Mucosa of rectum (tissue), 2 donors: ENCODE results near the gene ADPRHL1.
A peak's percentile ranks its signal among the peaks of the same experiment; 100 is the strongest.

Experiments used
- H3K27ac ChIP-seq, 2 donors: one replicate each; pipeline ENCODE4 v1.7.0; 2013; ENCODE audit warnings: inconsistent platforms in 2 of 2, low read depth in 2 of 2, low read length in 2 of 2
- H3K27me3 ChIP-seq, 2 donors: one replicate each; pipeline ENCODE4 v1.7.0; 2013; ENCODE audit warnings: low read length in 2 of 2; ENCODE audit not compliant: control insufficient read depth in 2 of 2, insufficient read depth in 2 of 2
- H3K36me3 ChIP-seq, 2 donors: one replicate each; pipeline ENCODE4 v1.7.0; 2013; ENCODE audit warnings: low read length in 2 of 2; ENCODE audit not compliant: control insufficient read depth in 2 of 2, insufficient read depth in 2 of 2
- H3K4me1 ChIP-seq, 2 donors: one replicate each; pipeline ENCODE4 v1.7.0; 2013; ENCODE audit warnings: low read length in 2 of 2, mild to moderate bottlenecking in 1 of 2; ENCODE audit not compliant: control insufficient read depth in 2 of 2, insufficient read depth in 2 of 2
- H3K4me3 ChIP-seq, 2 donors: one replicate each; pipeline ENCODE4 v1.7.0; 2013; ENCODE audit warnings: low read length in 2 of 2
- H3K9ac ChIP-seq, 2 donors: one replicate each; pipeline ENCODE4 v1.7.0; 2013; ENCODE audit warnings: low read length in 2 of 2, low read depth in 1 of 2, mild to moderate bottlenecking in 1 of 2
- H3K9me3 ChIP-seq, 2 donors: one replicate each; pipeline ENCODE4 v1.7.0; 2013; ENCODE audit warnings: low read length in 2 of 2; ENCODE audit not compliant: control insufficient read depth in 2 of 2
- donor health status: healthy.
- donor health status: Normal muscosa, but diverticular disease.

Gene ADPRHL1

DNA sequence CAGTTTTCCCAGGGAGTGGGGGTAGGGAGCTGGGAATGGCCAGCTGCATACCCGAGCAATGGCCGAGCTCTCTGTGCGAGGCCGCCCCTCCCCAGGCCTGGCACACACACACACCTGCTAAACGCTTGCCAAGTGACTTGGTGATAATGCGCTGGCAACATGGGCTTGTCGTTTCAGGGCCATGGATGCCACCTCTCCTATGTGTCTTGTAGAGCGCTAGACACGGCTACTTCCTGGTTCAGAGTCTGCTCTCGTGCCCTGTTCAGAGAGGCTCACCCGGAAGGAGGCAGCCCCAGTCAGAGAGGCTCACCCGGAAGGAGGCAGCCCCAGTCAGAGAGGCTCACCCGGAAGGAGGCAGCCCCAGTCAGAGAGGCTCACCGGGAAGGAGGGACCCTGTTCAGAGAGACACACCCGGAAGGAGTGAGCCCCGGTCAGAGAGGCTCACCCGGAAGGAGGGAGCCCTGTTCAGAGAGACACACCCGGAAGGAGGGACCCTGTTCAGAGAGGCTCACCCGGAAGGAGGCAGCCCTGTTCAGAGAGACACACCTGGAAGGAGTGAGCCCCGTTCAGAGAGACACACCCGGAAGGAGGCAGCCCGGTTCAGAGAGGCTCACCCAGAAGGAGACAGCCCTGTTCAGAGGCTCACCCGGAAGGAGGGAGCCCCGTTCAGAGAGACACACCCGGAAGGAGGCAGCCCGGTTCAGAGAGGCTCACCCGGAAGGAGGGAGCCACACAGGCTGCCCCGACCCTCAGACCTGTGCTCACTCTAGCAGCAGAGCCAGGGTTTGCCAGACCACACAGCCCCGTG, 4.2 kb downstream of the ADPRHL1 start:
- H3K27ac ChIP-seq, result peak overlapping the region; percentile 92 to 94
- H3K9ac ChIP-seq, result peak overlapping the region; percentile 74 to 78
- H3K27me3 ChIP-seq, result no peaks in the 10 kb centered on the region
- H3K36me3 ChIP-seq, result peaks cover 0 to 8% of the 10 kb centered on the region in 2 donors
- no peaks in the 10 kb centered on the region for H3K9me3 ChIP-seq
- peaks cover 9 to 13% of the 10 kb centered on the region in 2 donors for H3K4me1 ChIP-seq
- peak overlapping the region; percentile 69 to 87 for H3K4me3 ChIP-seq

DNA sequence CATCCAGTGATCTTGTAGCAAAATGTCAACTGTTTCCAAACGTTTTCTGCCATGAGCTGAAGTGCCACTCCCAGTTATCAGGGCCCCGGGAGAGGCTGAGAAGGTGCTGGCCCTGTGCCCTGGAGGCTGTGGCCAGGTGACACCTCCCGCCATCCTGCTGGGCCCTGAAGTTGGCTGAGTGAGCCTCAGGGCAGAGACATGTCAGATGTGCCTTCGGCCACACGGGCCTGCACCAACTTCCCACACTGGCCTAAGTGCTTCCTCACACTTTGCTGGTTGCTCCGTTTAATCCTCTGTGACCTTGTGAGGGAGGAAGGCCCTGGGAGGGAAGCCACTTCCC, 4.8 kb downstream of the ADPRHL1 start:
- Histone ChIP-seq H3K4me1 (peaks cover 9 to 13% of the 10 kb centered on the region in 2 donors), H3K36me3 (peaks cover 0 to 5% of the 10 kb centered on the region in 2 donors), H3K9ac (peak overlapping the region; percentile 70 to 78), H3K4me3 (peak overlapping the region; percentile 69 to 71), H3K27ac (peak overlapping the region; percentile 92 to 94), H3K9me3 (no peaks in the 10 kb centered on the region), H3K27me3 (no peaks in the 10 kb centered on the region)

DNA sequence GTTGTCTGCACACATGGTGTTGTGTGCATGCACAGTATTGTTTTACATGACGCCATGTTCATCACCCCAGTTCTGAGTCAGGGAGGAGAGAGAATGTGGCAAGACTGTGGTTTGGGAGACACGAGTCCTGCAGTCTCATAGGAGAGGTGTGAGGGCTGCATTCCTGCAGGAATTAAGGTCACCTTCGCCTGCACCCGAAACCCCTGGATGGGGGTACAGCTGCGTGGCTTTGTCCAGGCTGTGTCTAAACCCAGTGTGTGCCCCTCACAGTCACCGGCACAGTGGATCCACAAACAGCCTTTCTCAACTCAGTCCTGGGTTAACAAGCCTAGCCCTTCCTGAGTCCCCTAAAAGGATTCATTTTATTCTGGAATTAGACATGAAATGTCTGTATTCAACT, 5.7 kb downstream of the ADPRHL1 start:
- no peak overlapping the region for H3K27ac ChIP-seq
- no peak overlapping the region for H3K9ac ChIP-seq
- peaks cover 9 to 13% of the 10 kb centered on the region in 2 donors for H3K4me1 ChIP-seq
- H3K9me3 ChIP-seq, result no peaks in the 10 kb centered on the region
- H3K27me3 ChIP-seq, result no peaks in the 10 kb centered on the region
- no peak overlapping the region for H3K4me3 ChIP-seq
- H3K36me3 ChIP-seq, result no peaks in the 10 kb centered on the region

DNA sequence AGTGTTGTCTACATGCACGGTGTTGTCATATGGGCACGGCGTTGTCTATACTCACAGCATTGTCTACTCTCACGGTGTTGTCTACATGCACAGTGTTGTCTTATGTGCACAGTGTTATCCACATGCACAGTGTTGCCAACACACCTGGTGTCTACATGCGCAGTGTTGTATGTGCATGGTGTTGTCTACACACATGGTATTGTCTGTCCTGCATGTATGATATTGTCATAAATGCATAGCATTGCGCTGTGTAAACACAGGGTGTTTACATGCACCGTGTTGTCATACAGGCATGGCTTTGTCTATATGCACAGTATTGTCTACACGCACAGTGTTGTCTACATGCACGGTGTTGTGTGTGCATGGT, 6.8 kb downstream of the ADPRHL1 start:
- Histone ChIP-seq H3K4me3 (no peak overlapping the region), H3K9ac (no peak overlapping the region), H3K36me3 (no peaks in the 10 kb centered on the region), H3K27ac (no peak overlapping the region), H3K4me1 (peaks cover 9 to 13% of the 10 kb centered on the region in 2 donors), H3K9me3 (no peaks in the 10 kb centered on the region), H3K27me3 (no peaks in the 10 kb centered on the region)

DNA sequence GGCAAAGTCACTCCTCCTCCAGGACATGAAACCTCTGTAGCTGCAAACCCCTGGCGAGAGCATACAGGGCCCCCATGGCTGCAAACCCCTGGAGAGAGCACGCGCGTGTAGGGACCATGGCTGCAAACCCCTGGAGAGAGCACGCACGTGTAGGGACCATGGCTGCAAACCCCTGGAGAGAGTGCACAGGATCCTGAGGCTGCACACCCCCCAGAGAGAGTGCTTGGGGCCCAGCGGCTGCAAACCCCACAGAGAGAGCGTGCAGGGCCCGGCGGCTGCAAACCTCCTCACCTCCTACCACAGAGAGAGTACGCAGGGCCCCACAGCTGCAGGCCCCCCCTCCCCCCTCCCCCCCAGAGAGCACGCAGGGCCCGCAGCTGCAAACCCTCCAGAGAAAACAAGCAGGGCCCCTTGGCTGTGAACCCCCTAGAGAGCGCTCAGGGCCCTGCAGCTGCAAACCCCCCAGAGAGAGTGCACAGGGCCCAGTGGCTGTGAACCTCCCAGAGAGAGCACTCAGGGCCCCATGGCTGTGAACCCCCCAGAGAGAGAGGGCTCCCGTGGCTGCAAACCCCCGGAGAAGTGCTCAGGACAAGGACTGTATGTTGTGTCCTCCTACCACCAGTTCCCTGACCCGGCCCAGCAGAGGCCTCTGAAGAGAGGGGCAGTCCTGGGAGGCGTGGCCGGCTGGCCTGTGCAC, 7.3 kb downstream of the ADPRHL1 start:
- Histone ChIP-seq H3K9ac (no peak overlapping the region), H3K27ac (no peak overlapping the region), H3K9me3 (no peaks in the 10 kb centered on the region), H3K27me3 (no peaks in the 10 kb centered on the region), H3K4me3 (no peak overlapping the region), H3K4me1 (peaks cover 9 to 13% of the 10 kb centered on the region in 2 donors), H3K36me3 (no peaks in the 10 kb centered on the region)

DNA sequence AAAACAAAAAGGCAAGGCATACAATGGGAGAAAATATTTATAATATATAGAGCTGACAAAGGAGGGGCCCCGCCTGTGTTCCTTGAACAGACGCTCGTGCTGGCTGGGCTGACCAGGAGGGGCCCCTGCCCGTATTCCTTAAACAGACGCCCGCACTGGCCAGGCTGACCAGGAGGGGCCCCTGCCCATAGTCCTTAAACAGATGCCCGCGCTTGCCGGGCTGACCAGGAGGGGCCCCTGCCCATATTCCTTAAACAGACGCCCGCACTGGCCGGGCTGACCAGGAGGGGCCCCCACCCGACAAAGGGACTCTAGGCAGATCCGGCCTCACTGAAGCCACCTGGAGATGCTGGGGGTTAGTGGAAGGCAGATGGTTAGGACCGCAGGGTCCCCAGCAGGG, 9.3 kb downstream of the ADPRHL1 start:
- H3K4me1 ChIP-seq, result peaks cover 0 to 5% of the 10 kb centered on the region in 2 donors
- H3K9me3 ChIP-seq, result no peaks in the 10 kb centered on the region
- no peak overlapping the region for H3K27ac ChIP-seq
- no peaks in the 10 kb centered on the region for H3K36me3 ChIP-seq
- no peaks in the 10 kb centered on the region for H3K27me3 ChIP-seq
- no peak overlapping the region for H3K9ac ChIP-seq
- no peak overlapping the region for H3K4me3 ChIP-seq

DNA sequence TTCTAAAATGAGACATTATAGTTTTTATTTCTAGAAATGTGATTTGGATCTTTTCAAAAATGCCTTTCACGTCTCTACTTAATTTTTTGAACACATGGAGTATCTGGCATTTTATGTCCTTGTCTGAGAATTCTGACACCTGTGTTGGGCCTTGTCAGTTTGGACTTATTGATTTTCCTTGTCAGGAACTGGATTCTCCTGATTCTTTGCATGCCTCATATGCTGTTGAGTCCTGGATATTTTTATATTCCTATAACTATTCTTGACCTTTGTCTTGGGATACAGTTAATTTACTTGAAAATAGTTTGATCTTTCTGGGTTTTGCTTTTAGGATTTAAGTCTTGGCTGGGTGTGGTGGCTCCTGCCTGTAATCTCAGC, 10.3 kb downstream of the ADPRHL1 start:
- Histone ChIP-seq H3K4me3 (no peak overlapping the region), H3K9me3 (no peaks in the 10 kb centered on the region), H3K4me1 (no peaks in the 10 kb centered on the region), H3K9ac (no peak overlapping the region), H3K27ac (no peak overlapping the region), H3K36me3 (no peaks in the 10 kb centered on the region), H3K27me3 (no peaks in the 10 kb centered on the region)

DNA sequence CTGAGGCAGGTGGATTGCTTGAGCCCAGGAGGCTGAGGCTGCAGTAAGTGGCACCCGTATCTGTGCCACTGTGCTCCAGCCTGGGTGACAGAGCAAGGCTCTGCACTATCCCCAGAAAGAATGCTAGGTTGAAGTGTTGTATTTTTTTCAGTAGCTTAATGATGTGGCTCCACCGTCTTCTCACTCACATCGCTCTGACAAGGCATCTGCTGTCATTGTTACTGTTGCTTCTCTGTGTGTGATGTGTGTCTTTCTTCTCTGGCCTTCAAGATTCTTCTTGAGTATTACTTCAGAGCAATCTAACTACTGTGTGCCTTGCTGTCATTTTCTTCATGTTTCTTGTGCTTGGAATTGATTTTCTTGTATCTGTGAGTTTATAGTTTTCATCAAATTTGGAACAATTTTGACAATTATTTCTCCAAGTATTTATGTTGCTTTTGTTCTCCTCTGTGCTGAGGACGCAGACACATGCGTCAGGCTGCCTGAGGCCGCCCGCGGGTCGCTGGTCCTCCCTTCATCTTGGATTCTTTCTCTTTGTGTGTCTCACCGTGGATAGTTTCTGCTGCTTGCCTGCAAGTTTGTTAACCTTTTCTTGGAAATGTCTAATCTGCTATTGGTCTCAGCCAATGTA, 10.8 kb downstream of the ADPRHL1 start:
- Histone ChIP-seq H3K27me3 (no peaks in the 10 kb centered on the region), H3K27ac (no peak overlapping the region), H3K36me3 (no peaks in the 10 kb centered on the region), H3K4me3 (no peak overlapping the region), H3K9ac (no peak overlapping the region), H3K9me3 (no peaks in the 10 kb centered on the region), H3K4me1 (no peaks in the 10 kb centered on the region)

DNA sequence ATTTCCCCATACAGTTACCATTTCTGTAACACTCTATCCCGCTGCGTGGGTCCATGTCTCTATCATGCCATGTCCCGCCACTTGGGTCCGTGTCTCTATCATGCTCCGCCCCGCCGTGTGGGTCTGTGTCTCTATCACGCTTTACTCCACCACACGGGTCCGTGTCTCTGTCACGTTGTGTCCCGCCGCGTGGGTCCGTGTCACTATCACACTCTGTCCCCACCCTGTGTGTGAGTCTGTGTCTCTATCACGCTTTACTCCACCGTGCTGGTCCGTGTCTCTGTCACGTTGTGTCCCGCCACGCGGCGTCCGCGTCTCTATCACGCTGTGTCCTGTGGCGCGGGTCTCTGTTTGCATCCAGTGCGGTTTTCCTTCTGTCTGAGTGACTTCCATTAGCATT, 11.6 kb downstream of the ADPRHL1 start:
- H3K27ac ChIP-seq, result no peak overlapping the region
- no peaks in the 10 kb centered on the region for H3K9me3 ChIP-seq
- no peaks in the 10 kb centered on the region for H3K27me3 ChIP-seq
- H3K4me1 ChIP-seq, result no peaks in the 10 kb centered on the region
- H3K36me3 ChIP-seq, result no peaks in the 10 kb centered on the region
- H3K4me3 ChIP-seq, result no peak overlapping the region
- no peak overlapping the region for H3K9ac ChIP-seq

DNA sequence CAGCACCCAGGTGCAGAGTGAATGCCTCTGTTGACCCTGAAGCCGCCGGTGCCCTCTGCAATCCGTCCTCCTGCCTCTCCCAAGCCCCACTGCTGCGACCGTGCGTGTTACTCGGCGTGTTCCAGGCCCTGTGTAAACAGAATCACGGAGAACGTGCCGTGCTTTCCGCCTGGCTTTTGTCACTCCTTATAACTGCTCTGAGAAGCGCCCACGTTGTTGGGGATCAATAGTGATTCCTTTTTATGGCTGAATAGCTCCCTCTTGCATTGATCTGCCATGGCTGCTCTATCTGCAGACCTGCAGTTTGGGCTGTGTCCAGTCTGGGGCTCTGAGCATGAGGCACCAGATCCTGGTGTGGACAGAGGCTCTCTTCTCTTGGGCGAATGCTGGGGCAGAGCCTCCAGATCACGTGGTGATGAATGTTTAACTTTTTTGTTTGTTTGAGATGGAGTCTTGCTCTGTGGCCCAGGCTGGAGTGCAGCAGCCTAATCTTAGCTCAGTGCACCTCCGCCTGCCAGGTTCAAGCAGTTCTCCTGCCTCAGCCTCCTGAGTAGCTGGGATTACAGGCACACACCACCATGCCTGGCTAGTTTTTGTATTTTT, 15.8 kb downstream of the ADPRHL1 start:
- Histone ChIP-seq H3K27me3 (no peaks in the 10 kb centered on the region), H3K4me3 (no peak overlapping the region), H3K36me3 (no peaks in the 10 kb centered on the region), H3K9me3 (no peaks in the 10 kb centered on the region), H3K9ac (no peak overlapping the region), H3K4me1 (no peaks in the 10 kb centered on the region), H3K27ac (no peak overlapping the region)
